Omental fat pad (tissue), 4 donors: ENCODE measurements around the gene KCNG2. TPM values are rescaled to one million over a fixed set of nuclear protein-coding genes. Genes with fewer than 3 reads are reported as not detected.

ENCODE experiments used
- ATAC-seq: fragments of 150-250 bp; one replicate; pipeline ENCODE4 v1.9.1; 2016; ENCODE audit warnings: mild to moderate bottlenecking, moderate library complexity; ENCODE audit not compliant: low FRiP score
- DNase-seq: peaks from one replicate; pipeline ENCODE4 v3.0.0-alpha.2; 2019; ENCODE audit warnings: low spot score
- CTCF ChIP-seq, 3 donors: fragments of 450-650 bp; IDR thresholded peaks; one replicate each; pipeline ENCODE4 v1.5.1; 2016 to 2017; ENCODE audit warnings: antibody characterized with exemption in 3 of 3, mild to moderate bottlenecking in 3 of 3, moderate library complexity in 2 of 3
- total RNA-seq, 4 donors: library from RNA; depleted of rRNA; stranded (reverse); fragments of >200 nt; gene quantifications; one replicate each; pipeline ENCODE4 v1.1.0, GENCODE V29; 2016

The KCNG2 gene
- total RNA-seq, 4 donors from 2014 or later, result 0.75 to 2.4 (median 0.96) TPM; not detected in 1

GRCh38 chr18:79816981-79817606 is 19.4 kb downstream of the KCNG2 start:
- no peak for DNase-seq
- no peak for TF ChIP-seq CTCF (IDR thresholded peaks at IDR 0.05)
- ATAC-seq, result no peak

- TF ChIP-seq CTCF (IDR thresholded peaks at IDR 0.05), result no peak
- ATAC-seq (no peak), DNase-seq (no peak)
Observed at GRCh38 chr18:79817607-79817998, 19.9 kb downstream of the KCNG2 start.

DNA sequence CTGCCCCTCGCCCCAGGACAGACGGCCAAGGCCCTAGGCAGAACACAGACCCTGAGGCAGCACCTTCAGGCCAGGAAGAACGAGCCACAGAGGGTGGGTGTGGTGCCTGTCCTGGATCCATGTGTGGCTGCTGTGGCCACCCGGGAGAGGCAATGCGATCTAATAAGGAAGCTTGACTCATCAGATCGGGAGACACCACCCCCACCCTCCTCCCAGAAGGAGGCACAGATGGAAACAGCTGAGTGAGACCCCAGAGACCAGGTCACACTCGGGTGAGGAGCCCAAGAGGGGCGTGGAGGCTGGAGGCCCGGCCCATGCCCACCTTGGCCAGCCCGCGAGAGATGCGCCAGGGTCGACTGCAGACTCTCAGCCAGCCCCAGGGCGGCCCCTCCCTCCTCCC is 20.3 kb downstream of the KCNG2 start:
- DNase-seq (no peak), ATAC-seq (no peak)
- TF ChIP-seq CTCF (IDR thresholded peaks at IDR 0.05), result no peak

DNA sequence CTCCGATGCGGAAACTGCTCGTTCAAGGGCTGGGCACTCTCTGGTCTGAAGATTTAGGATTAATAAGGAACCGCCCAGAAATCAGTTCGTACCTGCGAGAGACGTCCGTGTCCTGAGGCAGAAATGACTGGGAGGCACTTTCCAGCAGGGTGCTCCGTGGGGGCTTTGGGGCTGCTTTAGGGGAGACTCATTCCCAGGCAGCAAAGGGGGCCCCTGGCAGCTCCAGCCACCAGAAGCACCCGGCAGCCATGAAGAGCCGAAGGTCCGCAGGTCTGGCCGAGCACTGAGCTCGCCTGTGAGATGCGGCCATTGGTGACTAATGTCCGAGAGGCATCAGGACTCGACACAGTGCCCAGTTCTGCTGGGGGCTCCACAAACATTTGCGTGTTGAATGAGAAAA is 20.9 kb downstream of the KCNG2 start:
- DNase-seq, result no peak
- ATAC-seq, result no peak
- no peak for TF ChIP-seq CTCF (IDR thresholded peaks at IDR 0.05)

DNA sequence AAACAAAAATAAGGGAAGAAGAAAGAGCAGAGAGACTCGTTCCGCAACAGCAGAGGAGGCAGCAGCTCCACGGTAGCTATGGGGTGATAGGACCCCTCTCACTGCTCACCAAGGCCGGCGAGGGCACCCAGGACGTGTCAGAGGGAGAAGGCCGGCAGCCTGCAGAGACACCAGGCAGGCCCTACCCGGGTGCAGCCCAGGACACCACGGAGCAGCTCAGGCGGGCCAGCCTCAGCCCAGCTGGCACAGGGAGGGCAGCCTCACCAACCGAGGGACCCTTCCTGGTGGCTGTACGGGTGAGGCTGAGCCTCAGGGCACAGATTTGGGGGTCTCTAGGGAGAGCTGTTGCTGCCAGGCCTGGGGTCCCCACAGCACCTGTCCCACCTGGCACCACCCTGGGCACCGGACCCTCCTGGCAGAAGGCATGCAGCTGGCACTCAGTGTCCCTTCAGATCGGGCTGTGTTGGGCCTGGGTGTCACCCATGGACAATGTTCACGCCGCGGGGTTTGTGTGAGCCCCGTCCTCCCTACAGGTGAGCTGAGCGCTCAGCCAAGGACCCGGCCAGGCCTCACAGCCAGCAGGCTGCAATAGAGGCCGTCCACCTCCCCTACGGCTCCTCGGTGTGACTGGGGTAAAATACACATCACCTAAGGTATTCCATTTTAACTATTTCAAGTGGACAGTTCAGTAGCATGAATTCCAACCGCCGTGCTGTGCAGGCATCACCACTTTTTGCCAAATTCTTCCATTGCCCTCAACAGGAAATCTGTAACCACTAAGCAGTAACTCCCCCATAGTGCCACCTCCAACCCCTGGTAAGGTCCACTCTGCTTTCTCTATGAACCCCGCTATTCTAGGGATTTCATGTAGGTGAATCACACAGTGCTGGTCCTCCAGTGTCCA is 21.6 kb downstream of the KCNG2 start:
- DNase-seq (no peak), ATAC-seq (no peak)
- TF ChIP-seq CTCF (IDR thresholded peaks at IDR 0.05), result no peak

DNA sequence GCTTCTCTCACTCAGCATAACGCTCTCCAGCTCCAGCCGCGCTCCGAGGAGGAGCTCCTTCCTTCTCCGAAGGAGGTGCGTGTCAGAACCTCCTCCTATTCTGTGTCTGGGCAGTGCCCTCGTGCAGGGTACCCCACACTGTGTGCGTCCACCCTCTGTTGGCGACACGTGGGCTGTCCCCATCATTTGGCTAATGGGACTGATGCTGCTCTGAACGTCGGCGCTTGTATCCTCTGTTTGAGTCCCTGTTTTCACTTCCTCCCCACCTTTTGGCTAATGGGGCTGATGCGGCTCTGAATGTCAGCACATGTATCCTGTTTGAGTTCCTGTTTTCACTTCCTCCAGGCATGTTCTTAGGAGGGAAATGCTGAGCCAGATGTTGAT is 22.2 kb downstream of the KCNG2 start:
- ATAC-seq, result no peak
- TF ChIP-seq CTCF (IDR thresholded peaks at IDR 0.05), result no peak
- no peak for DNase-seq

DNA sequence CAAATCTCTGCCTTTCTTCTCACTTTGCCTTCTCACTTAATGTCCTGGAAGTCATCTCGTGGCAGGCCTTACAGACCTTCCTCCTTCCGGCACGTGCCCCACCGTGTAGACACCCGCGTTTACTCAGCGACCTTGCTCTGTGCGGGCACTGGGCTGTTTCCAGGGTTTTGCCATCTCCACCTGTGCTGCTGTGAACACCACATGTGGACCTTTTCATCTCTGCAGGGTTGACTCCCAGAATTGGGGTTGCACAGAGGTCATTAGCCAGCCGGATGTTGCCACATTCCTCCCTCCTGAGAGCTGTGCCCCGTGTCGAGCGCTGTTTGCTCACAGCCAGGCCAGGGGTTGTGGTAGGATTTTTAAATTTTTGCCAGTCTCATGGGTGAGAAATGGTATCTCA is 25.4 kb downstream of the KCNG2 start:
- no peak for DNase-seq
- no peak for TF ChIP-seq CTCF (IDR thresholded peaks at IDR 0.05)
- no peak for ATAC-seq
